Hepatocyte (in vitro differentiated cells): ENCODE data around the gene C11orf54.

Experiments used
- CTCF ChIP-seq: fragments of 200-600 bp; sonication (generic); IDR thresholded peaks from 2 replicates; pipeline ENCODE4 v1.5.1; 2016; ENCODE audit warnings: antibody characterized with exemption, mild to moderate bottlenecking; ENCODE audit not compliant: poor library complexity
- EZH2 ChIP-seq: fragments of 200-600 bp; sonication (generic); IDR thresholded peaks from 2 replicates; pipeline ENCODE4 v1.6.1; 2016; ENCODE audit warnings: antibody characterized with exemption, mild to moderate bottlenecking, borderline replicate concordance
- EZH2phosphoT487 ChIP-seq: fragments of 200-600 bp; sonication (generic); IDR thresholded peaks from one replicate; pipeline ENCODE4 v1.6.1; 2018; ENCODE audit warnings: antibody characterized with exemption, mild to moderate bottlenecking, low read depth, moderate library complexity; ENCODE audit not compliant: unreplicated experiment, severe bottlenecking

- TF ChIP-seq CTCF (no peak), EZH2 (no peak), EZH2phosphoT487 (no peak)
These were observed 20.4 kb downstream of the C11orf54 start for GRCh38 chr11:93761910-93762309.
